Retinal pigment epithelial cell (primary cell): ENCODE data around the gene SNRK.

Source experiments
- DNase-seq: peaks from one replicate; pipeline ENCODE4 v3.0.0-alpha.2; 2010; ENCODE audit warnings: low read depth
- H3K4me3 ChIP-seq: 2 replicates; pipeline ENCODE4 v1.5.1; 2011; ENCODE audit warnings: mild to moderate bottlenecking, low read length, control low read depth, moderate library complexity
- CTCF ChIP-seq: conservative IDR thresholded peaks from 2 replicates; pipeline ENCODE4 v1.5.1; 2011; ENCODE audit warnings: low read depth, low read length, control low read depth, inconsistent platforms

SNRK gene

GRCh38 chr3:43256714-43257461 is 29.5 kb upstream of the SNRK start:
- DNase-seq = no peak
- no peak overlapping the region for H3K4me3 ChIP-seq
- TF ChIP-seq CTCF = no peak

GRCh38 chr3:43257850-43258249 is 28.5 kb upstream of the SNRK start:
- DNase-seq = no peak
- H3K4me3 ChIP-seq = no peak overlapping the region
- no peak for TF ChIP-seq CTCF

GRCh38 chr3:43259626-43260025 is 26.7 kb upstream of the SNRK start:
- H3K4me3 ChIP-seq = no peak overlapping the region
- TF ChIP-seq CTCF = no peak
- DNase-seq = no peak

GRCh38 chr3:43260412-43260811 is 25.9 kb upstream of the SNRK start:
- no peak overlapping the region for H3K4me3 ChIP-seq
- no peak for DNase-seq
- no peak for TF ChIP-seq CTCF

- H3K4me3 ChIP-seq = no peak overlapping the region
- DNase-seq = no peak
- TF ChIP-seq CTCF = no peak
Observed at GRCh38 chr3:43262194-43262593, 24.1 kb upstream of the SNRK start.

- no peak for TF ChIP-seq CTCF
- no peak overlapping the region for H3K4me3 ChIP-seq
- peak; percentile 39 for DNase-seq
Observed at GRCh38 chr3:43266451-43266850, 19.9 kb upstream of the SNRK start.

GRCh38 chr3:43266995-43267394 is 19.3 kb upstream of the SNRK start:
- no peak overlapping the region for H3K4me3 ChIP-seq
- no peak for TF ChIP-seq CTCF
- no peak for DNase-seq
